Uterus (tissue), 2 donors: ENCODE data around the gene SLC30A7.

Source experiments
- CTCF ChIP-seq, 4 experiments: fragments of 200-600 bp in 2 of 4; fragments of 450-650 bp in 2 of 4; sonication (generic) in 2 of 4; IDR thresholded peaks; one replicate each; pipeline ENCODE4 v1.5.1; 2016 to 2019; ENCODE audit warnings: antibody characterized with exemption in 4 of 4, mild to moderate bottlenecking in 2 of 4, moderate library complexity in 1 of 4
- POLR2A ChIP-seq, 2 donors: fragments of 450-650 bp; IDR thresholded peaks; one replicate each; pipeline ENCODE4 v1.6.1; 2016; ENCODE audit warnings: antibody characterized with exemption in 2 of 2, mild to moderate bottlenecking in 1 of 2, moderate library complexity in 1 of 2

DNA sequence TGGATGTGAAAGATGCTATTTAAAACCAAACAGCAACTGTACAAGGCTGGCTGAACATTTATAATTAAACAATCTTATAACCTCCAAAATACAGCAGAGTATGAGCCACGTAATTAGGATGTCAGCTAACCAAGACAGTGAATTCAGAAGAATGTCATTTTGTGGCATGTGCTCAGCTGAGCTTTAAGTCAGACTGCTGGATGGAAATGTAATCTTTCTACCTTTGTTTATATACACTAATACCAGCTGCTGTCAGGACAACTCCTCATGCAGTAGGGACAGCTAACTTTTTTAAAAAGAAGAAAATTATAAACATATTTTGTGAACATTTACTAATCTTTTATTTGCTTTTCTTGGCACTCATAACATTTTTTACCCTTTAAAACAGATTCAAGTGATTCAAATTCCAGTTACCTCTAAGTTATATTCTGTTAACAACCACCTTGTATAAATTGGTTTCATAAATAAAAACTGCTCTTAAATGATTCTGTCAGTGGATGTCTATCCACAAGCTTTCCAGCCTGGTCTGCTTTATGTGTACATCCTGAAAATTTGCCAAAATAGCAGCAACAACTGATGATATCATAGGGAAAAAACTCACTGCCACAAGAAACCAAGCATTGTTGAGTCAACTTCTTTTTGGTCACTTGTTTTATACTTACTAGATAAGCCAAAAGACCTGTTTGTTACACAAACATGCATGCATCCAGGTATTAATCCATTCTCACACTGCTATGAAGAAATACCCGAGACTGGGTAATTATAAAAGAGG, 93.6 kb downstream of the SLC30A7 start:
- no peak for TF ChIP-seq CTCF (IDR thresholded peaks at IDR 0.05)
- no peak for TF ChIP-seq POLR2A (IDR thresholded peaks at IDR 0.05)
